ENCODE results near the gene PRKD1. TPM values are rescaled to one million over a fixed set of nuclear protein-coding genes. Genes with fewer than 3 reads are reported as not detected.

PRKD1 gene
- total and polyA plus RNA-seq, 2 of the 13 experiments (the other 11 are each of a cell fraction or from before 2014, with no cell fraction given) = 0.22 to 1.3 TPM

DNA sequence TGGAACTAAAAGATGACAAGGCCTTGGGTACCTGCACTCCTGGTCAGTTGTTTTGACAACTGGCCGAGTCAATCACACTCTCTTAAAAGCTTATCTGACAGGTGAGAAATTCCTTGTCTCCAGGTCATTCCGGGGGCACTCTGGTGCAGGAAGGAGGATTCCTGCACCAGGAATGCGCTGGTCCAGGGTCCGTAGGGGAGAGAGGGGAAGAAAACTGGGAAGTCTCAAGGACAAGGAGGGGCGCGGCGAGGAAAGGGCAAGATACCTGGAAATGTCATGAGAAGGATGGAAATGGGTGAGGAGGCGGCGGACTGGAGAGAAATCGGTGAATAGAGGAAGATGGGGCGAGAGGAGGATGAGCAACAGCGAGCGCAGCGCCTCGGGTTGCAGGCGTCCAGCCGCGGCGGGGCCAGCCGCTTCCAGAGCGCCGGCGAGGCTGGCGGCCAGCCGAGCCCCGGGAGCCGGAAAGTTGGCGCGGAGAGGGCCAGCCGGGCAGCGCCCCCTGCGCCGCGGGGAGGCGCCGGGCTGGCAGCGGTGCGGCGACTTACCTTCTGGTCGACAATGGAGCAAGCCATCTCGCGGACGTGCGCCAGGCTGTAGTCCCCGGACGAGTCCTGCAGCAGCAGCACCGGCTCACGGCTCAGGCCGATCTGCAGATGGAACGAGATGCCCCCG is 809 bp downstream of the PRKD1 start (continued):
- no peak for TF ChIP-seq SALL2 (CRISPR knock-in tag; IDR thresholded peaks at IDR 0.05)
- TF ChIP-seq ZNF768 (CRISPR knock-in tag; IDR thresholded peaks at IDR 0.05) = peak; percentile 52; the same call in 1 of the 2 replicates
- TF ChIP-seq, protein P1, sequence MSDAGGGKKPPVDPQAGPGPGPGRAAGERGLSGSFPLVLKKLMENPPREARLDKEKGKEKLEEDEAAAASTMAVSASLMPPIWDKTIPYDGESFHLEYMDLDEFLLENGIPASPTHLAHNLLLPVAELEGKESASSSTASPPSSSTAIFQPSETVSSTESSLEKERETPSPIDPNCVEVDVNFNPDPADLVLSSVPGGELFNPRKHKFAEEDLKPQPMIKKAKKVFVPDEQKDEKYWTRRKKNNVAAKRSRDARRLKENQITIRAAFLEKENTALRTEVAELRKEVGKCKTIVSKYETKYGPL (CRISPR knock-in tag; IDR thresholded peaks at IDR 0.05) = no peak
- no peak for TF ChIP-seq ZNF234 (CRISPR knock-in tag; conservative IDR thresholded peaks at IDR 0.05)
- no peak for TF ChIP-seq TGIF2 (CRISPR knock-in tag; IDR thresholded peaks at IDR 0.05)
- 0 out of 2 replicates have a peak, but pooled peaks have one; percentile 23 for TF ChIP-seq SIN3A (IDR thresholded peaks at IDR 0.05; ENCODE audit: borderline replicate concordance, low read depth, low read length)
- TF ChIP-seq RARA (CRISPR knock-in tag; IDR thresholded peaks at IDR 0.05) = no peak
- 0 out of 2 replicates have a peak, but pooled peaks have one; percentile 17 for TF ChIP-seq CBFB (CRISPR knock-in tag; IDR thresholded peaks at IDR 0.05)
- TF ChIP-seq NFE2L2 (IDR thresholded peaks at IDR 0.05; ENCODE audit: low read length) = no peak
- TF ChIP-seq, protein P2, sequence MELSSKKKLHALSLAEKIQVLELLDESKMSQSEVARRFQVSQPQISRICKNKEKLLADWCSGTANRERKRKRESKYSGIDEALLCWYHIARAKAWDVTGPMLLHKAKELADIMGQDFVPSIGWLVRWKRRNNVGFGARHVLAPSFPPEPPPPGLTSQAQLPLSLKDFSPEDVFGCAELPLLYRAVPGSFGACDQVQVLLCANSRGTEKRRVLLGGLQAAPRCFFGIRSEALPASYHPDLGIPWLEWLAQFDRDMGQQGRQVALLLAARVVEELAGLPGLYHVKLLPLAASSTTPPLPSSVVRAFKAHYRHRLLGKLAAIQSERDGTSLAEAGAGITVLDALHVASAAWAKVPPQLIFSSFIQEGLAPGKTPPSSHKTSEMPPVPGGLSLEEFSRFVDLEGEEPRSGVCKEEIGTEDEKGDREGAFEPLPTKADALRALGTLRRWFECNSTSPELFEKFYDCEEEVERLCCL (CRISPR knock-in tag; IDR thresholded peaks at IDR 0.05; ENCODE audit: borderline replicate concordance) = no peak
- TF ChIP-seq, protein P3, sequence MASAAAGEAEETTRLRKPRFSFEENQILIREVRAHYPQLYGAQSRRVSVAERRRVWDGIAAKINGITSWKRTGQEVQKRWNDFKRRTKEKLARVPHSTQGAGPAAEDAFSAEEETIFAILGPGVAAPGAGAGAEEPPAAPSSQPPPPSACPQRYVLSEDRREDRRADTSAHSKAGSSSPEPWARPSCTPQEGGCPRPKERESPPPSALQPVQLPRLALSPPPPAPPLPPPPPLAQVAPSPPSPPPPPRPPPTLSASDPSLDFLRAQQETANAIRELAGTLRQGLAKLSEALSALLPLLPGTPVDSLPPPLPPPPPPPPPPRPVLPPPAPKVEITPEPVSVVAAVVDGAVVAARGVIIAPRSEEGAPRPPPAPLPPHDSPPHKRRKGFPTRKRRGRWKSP (CRISPR knock-in tag; IDR thresholded peaks at IDR 0.05) = peak; percentile 56; the same call in 1 of the 2 replicates
- TF ChIP-seq, protein P4, sequence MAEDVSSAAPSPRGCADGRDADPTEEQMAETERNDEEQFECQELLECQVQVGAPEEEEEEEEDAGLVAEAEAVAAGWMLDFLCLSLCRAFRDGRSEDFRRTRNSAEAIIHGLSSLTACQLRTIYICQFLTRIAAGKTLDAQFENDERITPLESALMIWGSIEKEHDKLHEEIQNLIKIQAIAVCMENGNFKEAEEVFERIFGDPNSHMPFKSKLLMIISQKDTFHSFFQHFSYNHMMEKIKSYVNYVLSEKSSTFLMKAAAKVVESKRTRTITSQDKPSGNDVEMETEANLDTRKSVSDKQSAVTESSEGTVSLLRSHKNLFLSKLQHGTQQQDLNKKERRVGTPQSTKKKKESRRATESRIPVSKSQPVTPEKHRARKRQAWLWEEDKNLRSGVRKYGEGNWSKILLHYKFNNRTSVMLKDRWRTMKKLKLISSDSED (CRISPR knock-in tag; IDR thresholded peaks at IDR 0.05) = 0 out of 2 replicates have a peak, but pooled peaks have one; percentile 24
- no peak for TF ChIP-seq JUN (CRISPR knock-in tag; IDR thresholded peaks at IDR 0.05)
- TF ChIP-seq, protein P5, sequence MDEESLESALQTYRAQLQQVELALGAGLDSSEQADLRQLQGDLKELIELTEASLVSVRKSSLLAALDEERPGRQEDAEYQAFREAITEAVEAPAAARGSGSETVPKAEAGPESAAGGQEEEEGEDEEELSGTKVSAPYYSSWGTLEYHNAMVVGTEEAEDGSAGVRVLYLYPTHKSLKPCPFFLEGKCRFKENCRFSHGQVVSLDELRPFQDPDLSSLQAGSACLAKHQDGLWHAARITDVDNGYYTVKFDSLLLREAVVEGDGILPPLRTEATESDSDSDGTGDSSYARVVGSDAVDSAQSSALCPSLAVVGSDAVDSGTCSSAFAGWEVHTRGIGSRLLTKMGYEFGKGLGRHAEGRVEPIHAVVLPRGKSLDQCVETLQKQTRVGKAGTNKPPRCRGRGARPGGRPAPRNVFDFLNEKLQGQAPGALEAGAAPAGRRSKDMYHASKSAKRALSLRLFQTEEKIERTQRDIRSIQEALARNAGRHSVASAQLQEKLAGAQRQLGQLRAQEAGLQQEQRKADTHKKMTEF (CRISPR knock-in tag; IDR thresholded peaks at IDR 0.05) = no peak
- TF ChIP-seq ZNF296 (CRISPR knock-in tag; conservative IDR thresholded peaks at IDR 0.05) = no peak
- TF ChIP-seq KLF11 (CRISPR knock-in tag; IDR thresholded peaks at IDR 0.05) = no peak
- TF ChIP-seq, protein P6, sequence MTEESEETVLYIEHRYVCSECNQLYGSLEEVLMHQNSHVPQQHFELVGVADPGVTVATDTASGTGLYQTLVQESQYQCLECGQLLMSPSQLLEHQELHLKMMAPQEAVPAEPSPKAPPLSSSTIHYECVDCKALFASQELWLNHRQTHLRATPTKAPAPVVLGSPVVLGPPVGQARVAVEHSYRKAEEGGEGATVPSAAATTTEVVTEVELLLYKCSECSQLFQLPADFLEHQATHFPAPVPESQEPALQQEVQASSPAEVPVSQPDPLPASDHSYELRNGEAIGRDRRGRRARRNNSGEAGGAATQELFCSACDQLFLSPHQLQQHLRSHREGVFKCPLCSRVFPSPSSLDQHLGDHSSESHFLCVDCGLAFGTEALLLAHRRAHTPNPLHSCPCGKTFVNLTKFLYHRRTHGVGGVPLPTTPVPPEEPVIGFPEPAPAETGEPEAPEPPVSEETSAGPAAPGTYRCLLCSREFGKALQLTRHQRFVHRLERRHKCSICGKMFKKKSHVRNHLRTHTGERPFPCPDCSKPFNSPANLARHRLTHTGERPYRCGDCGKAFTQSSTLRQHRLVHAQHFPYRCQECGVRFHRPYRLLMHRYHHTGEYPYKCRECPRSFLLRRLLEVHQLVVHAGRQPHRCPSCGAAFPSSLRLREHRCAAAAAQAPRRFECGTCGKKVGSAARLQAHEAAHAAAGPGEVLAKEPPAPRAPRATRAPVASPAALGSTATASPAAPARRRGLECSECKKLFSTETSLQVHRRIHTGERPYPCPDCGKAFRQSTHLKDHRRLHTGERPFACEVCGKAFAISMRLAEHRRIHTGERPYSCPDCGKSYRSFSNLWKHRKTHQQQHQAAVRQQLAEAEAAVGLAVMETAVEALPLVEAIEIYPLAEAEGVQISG (CRISPR knock-in tag; IDR thresholded peaks at IDR 0.05) = peak; percentile 50; the same call in 1 of the 2 replicates
- TF ChIP-seq HNRNPLL (IDR thresholded peaks at IDR 0.05; ENCODE audit: low read depth, low read length, poor library complexity, severe bottlenecking) = peak; percentile 94
- TF ChIP-seq KDM5B (CRISPR knock-in tag; IDR thresholded peaks at IDR 0.05; ENCODE audit: borderline replicate concordance) = peak; percentile 32; the same call in 1 of the 2 replicates

Data from HepG2 (cell line).